SK-N-SH treated with all-trans-retinoic acid at 6 μM for 48 hours (cell line): ENCODE results near the gene KLHL24.
"Not testable (repeated sequence)": the region's sequence is repeated elsewhere in the genome, so short reads cannot be mapped to it uniquely, and the experiment has no call there.

ENCODE experiments used
- ATAC-seq: fragments of 200-7000 bp; cut with Tn5 transposase; 3 replicates; pipeline ENCODE4 v1.9.1; 2020; ENCODE audit warnings: mild to moderate bottlenecking, moderate library complexity
- ARNTL ChIP-seq: fragments of 450-650 bp; formaldehyde crosslinking; IDR thresholded peaks from 2 replicates; pipeline ENCODE4 v1.5.0; 2020; ENCODE audit warnings: low read depth, mild to moderate bottlenecking, moderate library complexity, borderline replicate concordance
- BACH2 ChIP-seq: fragments of 250-450 bp; sonication (Bioruptor Pico); IDR thresholded peaks from 2 replicates; pipeline ENCODE4 v1.9.0; 2021; ENCODE audit warnings: mild to moderate bottlenecking, borderline replicate concordance
- CREB5 ChIP-seq: fragments of 250-450 bp; sonication (Bioruptor Pico); IDR thresholded peaks from 2 replicates; pipeline ENCODE4 v1.5.1; 2020; ENCODE audit warnings: low read depth, mild to moderate bottlenecking, moderate library complexity
- CSDC2 ChIP-seq: fragments of 250-450 bp; sonication (Bioruptor Pico); IDR thresholded peaks from 2 replicates; pipeline ENCODE4 v1.5.0; 2020; ENCODE audit warnings: mild to moderate bottlenecking, moderate library complexity
- CSRNP3 ChIP-seq: fragments of 250-450 bp; sonication (Bioruptor Pico); IDR thresholded peaks from 2 replicates; pipeline ENCODE4 v1.5.1; 2021; ENCODE audit warnings: mild to moderate bottlenecking, moderate library complexity
- ESRRG ChIP-seq: fragments of 250-450 bp; sonication (Bioruptor Pico); IDR thresholded peaks from 2 replicates; pipeline ENCODE4 v1.6.1; 2021; ENCODE audit warnings: mild to moderate bottlenecking
- ISL1 ChIP-seq: fragments of 250-450 bp; sonication (Bioruptor Pico); IDR thresholded peaks from 2 replicates; pipeline ENCODE4 v2.1.2; 2022; ENCODE audit warnings: mild to moderate bottlenecking, moderate library complexity
- OSR1 ChIP-seq: fragments of 250-450 bp; sonication (Bioruptor Pico); IDR thresholded peaks from 2 replicates; pipeline ENCODE4 v1.8.0; 2022; ENCODE audit warnings: moderate library complexity, mild to moderate bottlenecking, inconsistent platforms
- PATZ1 ChIP-seq: fragments of 250-450 bp; sonication (Bioruptor Pico); IDR thresholded peaks from 2 replicates; pipeline ENCODE4 v1.8.0; 2020; ENCODE audit warnings: mild to moderate bottlenecking, moderate library complexity, borderline replicate concordance
- POU6F1 ChIP-seq: fragments of 250-450 bp; sonication (Bioruptor Pico); IDR thresholded peaks from 2 replicates; pipeline ENCODE4 v1.8.0; 2021; ENCODE audit warnings: low read depth, mild to moderate bottlenecking, moderate library complexity, borderline replicate concordance
- PPARA ChIP-seq: fragments of 250-450 bp; sonication (Bioruptor Pico); IDR thresholded peaks from 2 replicates; pipeline ENCODE4 v1.5.0; 2020; ENCODE audit warnings: mild to moderate bottlenecking, borderline replicate concordance
- RARB ChIP-seq: fragments of 250-450 bp; sonication (Bioruptor Pico); IDR thresholded peaks from 2 replicates; pipeline ENCODE4 v1.8.0; 2021; ENCODE audit warnings: mild to moderate bottlenecking, moderate library complexity
- SNAI2 ChIP-seq: fragments of 250-450 bp; sonication (Bioruptor Pico); IDR thresholded peaks from 2 replicates; pipeline ENCODE4 v1.5.0; 2020; ENCODE audit warnings: mild to moderate bottlenecking, moderate library complexity
- TOX ChIP-seq: fragments of 250-450 bp; sonication (Bioruptor Pico); IDR thresholded peaks from 2 replicates; pipeline ENCODE4 v1.8.0; 2021; ENCODE audit warnings: mild to moderate bottlenecking, moderate library complexity, borderline replicate concordance
- TSHZ2 ChIP-seq: fragments of 250-450 bp; sonication (Bioruptor Pico); IDR thresholded peaks from 2 replicates; pipeline ENCODE4 v1.5.0; 2020; ENCODE audit warnings: mild to moderate bottlenecking, moderate library complexity
- ZC3H10 ChIP-seq: fragments of 250-450 bp; sonication (Bioruptor Pico); IDR thresholded peaks from 2 replicates; pipeline ENCODE4 v1.5.1; 2021; ENCODE audit warnings: mild to moderate bottlenecking, moderate library complexity
- ZFP3 ChIP-seq: fragments of 250-450 bp; sonication (Bioruptor Pico); IDR thresholded peaks from 2 replicates; pipeline ENCODE4 v1.5.0; 2020; ENCODE audit warnings: mild to moderate bottlenecking, moderate library complexity
- ZFP30 ChIP-seq: fragments of 450-650 bp; formaldehyde crosslinking; IDR thresholded peaks from 2 replicates; pipeline ENCODE4 v1.5.0; 2022; ENCODE audit warnings: mild to moderate bottlenecking, moderate library complexity
- ZNF70 ChIP-seq: fragments of 450-650 bp; formaldehyde crosslinking; IDR thresholded peaks from 2 replicates; pipeline ENCODE4 v1.5.0; 2020; ENCODE audit warnings: mild to moderate bottlenecking, moderate library complexity

KLHL24 gene

GRCh38 chr3:183688874-183689273 is 53.5 kb downstream of the KLHL24 start:
- TF ChIP-seq POU6F1 (CRISPR knock-in tag) (no peak), CSRNP3 (CRISPR knock-in tag) (no peak), ZFP3 (CRISPR knock-in tag) (no peak), PATZ1 (CRISPR knock-in tag) (no peak), TSHZ2 (CRISPR knock-in tag) (no peak), ZC3H10 (CRISPR knock-in tag) (no peak), TOX (CRISPR knock-in tag) (no peak), BACH2 (CRISPR knock-in tag) (no peak), CSDC2 (CRISPR knock-in tag) (no peak), OSR1 (CRISPR knock-in tag) (no peak), SNAI2 (CRISPR knock-in tag) (no peak), PPARA (CRISPR knock-in tag) (no peak), ISL1 (CRISPR knock-in tag) (no peak), ARNTL (CRISPR knock-in tag) (no peak), ZNF70 (CRISPR knock-in tag) (no peak), CREB5 (no peak)
- TF ChIP-seq, all 23 proteins: peak for 0
- no peak for ATAC-seq

GRCh38 chr3:183689621-183690020 is 54.2 kb downstream of the KLHL24 start:
- ATAC-seq = not testable (repeated sequence)

GRCh38 chr3:183690402-183690995 is 55.1 kb downstream of the KLHL24 start:
- no peak for ATAC-seq
- TF ChIP-seq PATZ1 (CRISPR knock-in tag) (no peak), ESRRG (CRISPR knock-in tag) (no peak), CSRNP3 (CRISPR knock-in tag) (no peak), RARB (CRISPR knock-in tag) (no peak), ZC3H10 (CRISPR knock-in tag) (no peak), TOX (CRISPR knock-in tag) (no peak), TSHZ2 (CRISPR knock-in tag) (no peak), PPARA (CRISPR knock-in tag) (no peak), SNAI2 (CRISPR knock-in tag) (no peak), ZFP30 (CRISPR knock-in tag) (no peak), ZFP3 (CRISPR knock-in tag) (no peak)
